Activated CD4-positive, alpha-beta T cell treated with anti-CD3 and anti-CD28 coated beads, Interleukin-2, Interleukin-4, amounts not matched to agents 100 ng/mL and 50 ng/mL, durations not matched to agents 16 hours and 8 hours (primary cell): ENCODE results near the gene STRN4.

Source experiments
- DNase-seq: peaks from one replicate; pipeline ENCODE4 v3.0.0-alpha.2; 2020; ENCODE audit warnings: low spot score

Gene STRN4

DNA sequence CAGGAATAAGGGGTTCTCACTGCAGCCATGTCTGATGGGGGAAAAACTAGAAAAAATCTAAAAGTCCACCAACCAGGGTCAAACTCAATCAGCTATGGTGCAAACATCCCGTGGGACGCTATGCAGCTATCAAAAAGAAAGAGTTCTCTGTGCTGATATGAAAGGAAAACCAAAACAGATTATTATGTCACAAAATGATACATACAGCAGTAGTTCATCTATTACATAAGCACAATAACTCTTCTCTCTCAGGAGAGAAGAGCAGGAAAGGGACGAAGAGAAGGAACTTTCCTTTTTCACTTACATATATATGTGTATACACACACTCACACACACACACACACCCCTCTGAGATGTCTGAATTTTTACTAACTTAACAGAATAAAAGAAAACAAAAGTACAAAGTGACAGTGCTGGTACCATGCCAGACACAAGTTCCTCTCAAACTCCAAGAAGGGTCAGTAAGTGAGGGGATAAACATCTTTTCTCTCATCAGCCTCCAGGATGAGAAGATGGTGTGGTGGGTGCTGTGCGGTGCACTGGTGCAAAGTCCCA lies 3.2 kb downstream of the STRN4 start:
- DNase-seq, result no peak

DNA sequence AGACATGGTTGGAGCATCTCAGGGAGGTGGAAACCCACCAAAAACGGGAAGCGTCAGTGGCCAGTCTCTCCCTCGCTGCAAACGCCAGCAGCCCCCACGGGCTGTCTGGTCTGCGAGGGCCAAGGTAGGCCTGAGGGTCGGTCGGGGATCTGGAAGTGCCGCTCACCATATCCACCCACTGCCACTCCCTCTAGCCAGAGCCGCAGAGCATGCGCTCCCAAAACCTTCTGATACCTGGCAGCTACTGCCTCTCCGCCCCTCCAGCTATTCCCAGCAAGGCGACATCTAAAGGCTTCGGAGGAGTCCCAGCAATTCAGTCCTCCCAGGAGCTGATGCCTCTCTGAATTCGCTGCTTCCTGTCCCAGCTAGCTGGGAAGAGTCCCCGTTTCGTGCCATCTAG lies 4.8 kb downstream of the STRN4 start:
- no peak for DNase-seq

- DNase-seq, result no peak
Measured at GRCh38 chr19:46739290-46739771, 6.9 kb downstream of the STRN4 start.

GRCh38 chr19:46737761-46738171 lies 8.5 kb downstream of the STRN4 start:
- DNase-seq, result no peak

DNA sequence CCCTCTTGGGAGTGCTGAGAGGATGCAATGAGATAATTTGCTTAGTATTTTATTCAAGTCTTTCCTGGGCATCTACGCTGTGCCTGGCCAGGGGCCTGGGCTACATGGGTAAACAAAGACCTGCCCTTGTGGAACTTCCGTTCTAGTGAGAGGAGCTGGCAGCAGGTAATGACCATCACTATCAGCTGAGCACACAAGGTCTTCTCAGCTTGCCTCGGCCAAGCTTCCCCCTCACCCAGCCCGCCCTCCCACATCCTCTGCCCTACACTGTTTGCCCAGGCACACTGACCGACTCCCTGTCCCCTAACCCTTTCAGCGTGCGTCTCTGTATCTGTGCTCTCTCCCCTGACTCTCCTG lies 9.0 kb downstream of the STRN4 start:
- no peak for DNase-seq

GRCh38 chr19:46736531-46737297 lies 9.5 kb downstream of the STRN4 start:
- no peak for DNase-seq

DNA sequence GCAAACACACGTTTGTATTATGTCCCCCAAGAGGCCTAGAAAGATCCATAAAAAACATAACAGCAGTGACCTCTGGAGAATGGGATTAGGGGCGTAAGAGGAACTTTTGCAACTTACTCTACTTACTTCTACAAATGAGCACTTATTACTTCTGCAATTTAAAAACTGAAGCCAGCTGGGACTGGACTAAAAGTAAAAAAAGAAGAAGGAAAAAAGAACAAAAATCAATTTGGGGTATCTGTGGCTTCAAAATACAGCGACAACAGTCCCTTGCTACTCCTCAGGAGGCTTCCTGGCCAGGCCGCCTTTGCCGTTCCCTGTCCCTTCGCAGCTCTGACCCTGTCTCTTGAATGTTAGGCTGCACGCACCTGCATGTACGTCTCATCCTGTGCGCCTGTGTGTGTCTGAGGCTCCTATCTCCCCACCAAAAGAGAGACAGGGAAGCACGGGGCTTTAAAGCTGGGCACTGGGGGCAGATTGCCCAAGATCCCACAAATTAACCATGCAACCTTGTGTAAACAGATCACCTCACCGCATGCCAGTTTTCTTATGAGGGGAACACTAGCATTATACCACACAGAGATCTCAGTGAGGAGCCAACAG lies 12.5 kb downstream of the STRN4 start:
- DNase-seq, result no peak

DNA sequence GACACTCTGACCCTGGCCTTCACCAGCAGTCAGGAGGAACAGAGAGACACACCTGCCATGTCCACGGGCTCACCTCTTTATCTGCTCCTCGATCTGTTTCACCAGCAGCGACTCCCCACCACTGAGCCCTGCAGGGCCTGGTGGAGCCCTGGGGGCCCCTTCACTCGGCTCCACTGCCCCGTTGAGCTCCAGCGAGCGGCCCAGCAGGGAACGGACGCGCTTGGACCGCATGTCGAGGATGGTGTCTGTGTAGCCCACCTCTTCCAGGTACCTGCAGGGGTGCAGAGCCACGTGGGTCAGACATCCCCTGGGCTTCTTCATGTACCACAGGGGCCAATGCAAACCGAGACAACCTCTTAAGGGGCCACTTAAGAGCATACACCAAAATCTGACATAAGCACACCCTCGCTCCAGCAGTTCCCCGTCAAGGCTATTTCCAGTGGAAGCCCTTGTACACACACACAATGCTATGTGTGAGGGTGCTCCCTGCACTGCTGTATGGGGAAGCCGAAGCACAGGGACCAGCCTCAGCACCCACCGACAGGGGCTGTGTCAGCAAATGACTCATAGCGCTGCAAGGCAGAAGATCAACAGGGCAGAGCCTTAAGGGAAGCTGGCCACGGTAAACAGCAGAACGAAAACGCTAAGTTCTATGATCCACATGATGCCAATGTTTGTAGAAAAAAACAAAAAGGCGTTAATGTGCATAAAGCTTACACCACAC lies 13.1 kb downstream of the STRN4 start:
- DNase-seq, result no peak

- no peak for DNase-seq
Measured at GRCh38 chr19:46732172-46732938, 13.9 kb downstream of the STRN4 start.

DNA sequence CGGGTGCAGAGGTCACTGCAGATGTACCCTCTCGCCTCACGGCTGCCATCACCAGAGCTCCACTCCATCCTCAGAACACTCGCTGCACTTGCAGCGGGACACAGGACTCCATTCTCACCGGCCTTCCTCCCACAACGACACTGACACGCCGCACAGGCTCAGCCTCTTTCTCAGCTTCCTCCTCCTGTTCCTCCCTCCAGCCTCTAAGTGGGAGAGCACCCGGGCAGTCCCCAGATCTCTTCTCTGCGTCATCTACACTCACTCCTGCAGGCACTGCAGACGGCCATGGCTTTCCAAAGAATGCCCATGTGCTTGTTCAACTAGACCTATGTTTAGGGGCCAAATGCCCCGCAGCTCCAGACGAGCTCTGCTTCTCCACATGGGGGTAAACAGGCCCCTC lies 14.7 kb downstream of the STRN4 start:
- DNase-seq, result no peak

DNA sequence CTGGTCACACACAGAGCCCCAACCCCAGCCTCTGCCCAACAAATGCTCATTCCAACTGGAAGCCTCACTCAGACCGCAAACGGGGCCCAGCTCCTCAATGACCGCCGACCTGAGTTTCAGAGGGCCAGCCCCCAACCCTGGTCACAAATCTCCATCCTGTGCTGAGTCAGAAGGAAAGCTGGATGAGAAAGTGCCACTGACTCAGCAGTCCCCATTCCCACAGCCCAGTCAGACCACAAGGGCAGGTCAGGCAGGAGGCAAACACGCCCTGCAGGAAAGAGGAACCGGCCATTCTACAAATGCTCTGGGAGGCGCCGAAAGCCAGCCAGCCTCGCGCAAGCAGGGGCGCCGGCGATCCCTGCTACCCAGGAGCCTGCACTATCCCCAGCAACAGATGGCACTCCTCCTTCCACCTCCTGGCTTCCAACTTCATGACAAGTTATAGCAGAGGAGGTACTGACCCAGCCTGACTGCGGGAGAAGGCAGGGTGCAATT lies 15.2 kb downstream of the STRN4 start:
- no peak for DNase-seq

- no peak for DNase-seq
Measured at GRCh38 chr19:46730595-46730994, 15.7 kb downstream of the STRN4 start.

- DNase-seq, result no peak
Measured at GRCh38 chr19:46730187-46730586, 16.1 kb downstream of the STRN4 start.

GRCh38 chr19:46729696-46730095 lies 16.6 kb downstream of the STRN4 start:
- DNase-seq, result no peak

GRCh38 chr19:46728693-46729339 lies 17.4 kb downstream of the STRN4 start:
- peak; percentile 74 for DNase-seq

DNA sequence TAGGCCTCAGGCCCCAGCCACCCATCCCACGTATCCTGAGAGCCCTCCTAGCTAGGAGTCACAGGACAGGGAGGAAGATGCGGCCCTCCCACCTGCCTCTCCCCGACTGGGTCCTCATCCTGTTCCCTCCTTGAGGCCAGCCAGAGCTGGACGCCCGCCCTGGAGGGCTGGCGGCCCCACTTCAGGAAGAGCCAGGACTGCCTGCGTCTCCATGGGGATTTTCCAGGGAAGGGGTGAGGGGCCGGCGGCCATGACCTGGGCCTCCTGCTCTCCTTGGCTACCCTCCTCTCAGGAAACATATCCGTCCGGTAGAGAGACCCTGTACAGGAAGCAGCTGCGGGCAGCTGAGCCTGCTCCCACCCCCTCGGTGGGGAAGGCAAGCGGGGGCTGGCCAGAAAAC lies 18.0 kb downstream of the STRN4 start:
- DNase-seq, result no peak

GRCh38 chr19:46727757-46728156 lies 18.5 kb downstream of the STRN4 start:
- no peak for DNase-seq

GRCh38 chr19:46726971-46727501 lies 19.2 kb downstream of the STRN4 start:
- DNase-seq, result no peak

GRCh38 chr19:46726551-46726950 lies 19.7 kb downstream of the STRN4 start:
- DNase-seq, result no peak

DNA sequence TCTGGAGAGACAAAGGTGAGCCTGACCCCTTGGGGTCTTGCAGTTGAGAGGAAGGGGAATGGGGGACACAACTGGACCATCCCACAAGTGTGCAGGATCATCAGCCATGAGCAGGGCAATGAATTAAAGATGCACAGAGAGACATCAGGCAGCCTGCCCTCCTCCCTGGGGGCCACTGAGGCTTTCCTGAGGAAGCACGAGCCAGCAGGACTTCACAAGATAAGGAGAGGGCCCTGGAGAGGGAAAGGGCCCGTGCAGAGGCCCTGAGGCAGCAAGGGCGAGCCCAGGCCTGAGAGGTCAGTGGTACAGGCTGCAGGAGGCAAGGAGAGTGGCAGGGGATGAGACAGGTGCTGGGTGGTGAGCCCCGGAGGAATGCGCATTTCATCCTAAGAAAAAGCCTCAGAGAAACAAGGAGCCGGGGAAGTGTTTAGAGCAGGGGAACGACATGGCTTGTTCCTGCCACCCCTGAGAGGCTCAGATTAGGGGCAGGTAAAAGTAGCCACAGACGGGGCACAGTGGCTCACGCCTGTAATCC lies 20.3 kb downstream of the STRN4 start:
- no peak for DNase-seq
